GM15510 (cell line): ENCODE data around the gene LRP1B.

Source experiments
- POLR2A ChIP-seq: IDR thresholded peaks from 3 replicates; pipeline ENCODE4 v1.6.1; 2011; ENCODE audit warnings: borderline replicate concordance; ENCODE audit not compliant: insufficient read length; ENCODE audit errors: extremely low read depth

LRP1B gene

DNA sequence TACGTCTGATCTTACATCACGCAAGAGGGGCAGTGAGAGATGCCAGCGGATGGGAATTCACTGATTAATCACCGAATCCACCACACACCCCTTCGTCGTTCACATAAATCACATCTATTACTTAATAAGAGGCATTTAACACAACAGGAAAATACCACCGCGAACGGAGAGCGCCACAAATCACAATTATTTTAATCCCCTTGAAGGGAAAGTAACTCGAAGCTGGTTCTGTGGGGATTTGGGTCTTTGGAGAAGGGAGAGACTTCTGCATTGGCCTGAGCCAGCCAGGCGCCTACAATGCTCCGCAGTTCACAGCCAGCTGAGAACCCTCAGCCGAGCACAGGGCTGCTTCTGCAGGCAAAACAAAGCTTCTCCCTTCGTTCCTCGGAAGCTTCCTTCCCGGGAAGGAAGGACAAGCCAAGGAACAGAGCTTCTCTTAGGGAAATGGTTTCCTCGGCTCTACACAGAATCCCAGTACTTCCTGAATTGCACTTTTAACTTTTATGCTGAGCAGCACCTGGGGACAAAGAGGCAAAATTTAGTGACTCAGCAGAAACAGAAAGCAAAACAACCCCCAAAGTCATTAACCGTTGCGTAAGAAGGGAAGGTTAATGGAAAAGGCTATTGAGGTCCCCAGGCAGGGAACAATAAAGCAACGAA, at the start of gene LRP1B:
LRP1B (minus strand) TSS at position 7 of the 660 bp plus-strand sequence. CDS start 287 bp downstream, outside the sequence.
- no peak for TF ChIP-seq POLR2A

DNA sequence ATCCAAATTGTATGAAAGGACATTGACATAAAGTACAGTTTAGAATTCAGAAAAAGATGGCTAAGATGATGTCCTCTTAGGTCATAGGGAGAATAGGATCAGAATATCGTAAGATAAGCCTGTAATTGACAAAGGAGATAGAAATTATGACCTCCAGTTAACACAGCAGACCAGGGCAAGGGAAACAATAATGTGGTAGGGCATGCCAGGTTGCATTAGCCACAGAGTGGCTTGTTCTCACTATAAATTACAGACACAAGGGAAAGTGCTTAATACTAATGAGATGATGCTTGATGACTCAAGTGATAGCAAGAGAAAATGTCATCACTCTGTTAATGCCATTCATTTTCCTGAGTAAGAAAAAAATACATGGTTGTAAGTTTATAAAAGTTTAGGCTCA, 48.9 kb upstream of the LRP1B start:
- no peak for TF ChIP-seq POLR2A

DNA sequence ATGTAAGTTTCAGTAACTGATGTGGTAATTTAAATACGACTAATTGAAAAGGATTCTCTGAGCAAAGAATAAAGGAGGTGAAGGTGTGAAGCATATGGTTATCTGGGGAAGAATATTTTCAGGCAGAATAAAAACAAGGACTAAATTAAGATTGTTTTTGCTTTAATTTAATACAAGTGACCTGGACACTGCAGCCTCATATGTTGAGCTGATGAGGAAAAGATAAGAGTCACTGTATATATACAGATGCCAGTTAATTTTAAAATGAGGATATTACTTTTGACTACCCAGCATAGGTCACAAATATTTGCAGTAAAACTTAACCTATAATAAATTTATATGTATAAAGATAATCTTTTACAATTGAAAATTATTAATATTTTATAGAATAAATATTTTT, 47.8 kb upstream of the LRP1B start:
- no peak for TF ChIP-seq POLR2A

DNA sequence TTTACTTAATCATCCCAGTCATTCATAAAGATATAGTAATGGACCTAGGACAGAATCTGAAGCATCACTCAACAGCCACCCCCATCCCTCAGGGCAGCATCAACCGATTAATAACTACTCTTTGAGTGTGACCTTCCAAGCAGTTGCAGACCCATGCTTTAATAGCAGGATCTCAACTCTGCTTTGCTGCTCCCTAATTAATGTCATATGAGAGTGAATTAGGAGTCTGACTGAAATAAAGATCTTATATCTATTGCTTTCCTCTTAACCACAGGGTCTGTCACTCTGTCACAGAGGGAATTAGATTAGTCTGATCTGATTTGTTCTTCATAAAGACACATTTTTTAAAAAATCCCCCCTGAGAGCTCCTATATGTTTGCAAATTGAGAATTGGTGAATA, 46.1 kb upstream of the LRP1B start:
- TF ChIP-seq POLR2A: no peak

DNA sequence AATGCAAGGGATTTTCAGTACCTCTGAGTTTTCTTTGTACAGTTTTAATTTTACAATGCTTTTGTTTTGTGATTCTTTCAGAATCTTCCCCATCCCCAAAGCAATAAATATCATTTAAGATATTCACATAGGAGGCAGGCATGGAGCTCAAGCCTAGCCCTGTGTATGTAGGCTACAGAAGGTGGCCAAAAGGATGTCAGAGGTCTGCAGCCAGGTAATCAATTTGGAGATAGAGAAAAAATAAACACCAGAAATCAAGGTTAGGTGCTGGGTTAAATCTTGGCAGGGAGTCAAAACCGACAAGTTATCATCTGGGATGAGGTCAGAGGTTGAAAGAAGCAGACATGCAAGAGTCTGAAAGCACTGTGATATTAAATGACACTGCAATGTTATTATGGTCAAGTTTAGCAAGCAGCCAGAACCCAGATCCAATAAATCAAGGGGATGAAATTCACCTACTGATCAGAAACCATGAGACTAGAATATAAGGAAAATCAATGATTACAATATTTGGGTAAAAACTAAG, 45.1 kb upstream of the LRP1B start:
- TF ChIP-seq POLR2A: no peak

DNA sequence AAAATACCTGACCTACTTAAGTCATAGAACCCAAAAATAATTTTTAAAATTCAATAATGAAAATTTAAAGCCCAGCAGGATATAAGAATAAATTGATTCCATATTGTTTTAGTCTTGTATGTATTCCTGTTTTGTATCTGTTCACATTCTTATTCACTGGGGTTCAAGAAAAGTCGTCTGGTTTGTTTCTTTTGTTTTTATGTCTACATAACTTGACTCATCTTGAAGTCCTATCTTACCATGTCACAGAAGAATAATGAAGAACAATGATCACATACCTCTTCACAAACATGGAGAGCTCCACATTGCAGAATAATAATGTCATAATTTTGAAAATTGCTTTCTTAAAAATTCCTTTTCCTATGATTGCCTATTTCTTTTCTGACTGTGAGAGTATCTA, 43.4 kb upstream of the LRP1B start:
- no peak for TF ChIP-seq POLR2A

DNA sequence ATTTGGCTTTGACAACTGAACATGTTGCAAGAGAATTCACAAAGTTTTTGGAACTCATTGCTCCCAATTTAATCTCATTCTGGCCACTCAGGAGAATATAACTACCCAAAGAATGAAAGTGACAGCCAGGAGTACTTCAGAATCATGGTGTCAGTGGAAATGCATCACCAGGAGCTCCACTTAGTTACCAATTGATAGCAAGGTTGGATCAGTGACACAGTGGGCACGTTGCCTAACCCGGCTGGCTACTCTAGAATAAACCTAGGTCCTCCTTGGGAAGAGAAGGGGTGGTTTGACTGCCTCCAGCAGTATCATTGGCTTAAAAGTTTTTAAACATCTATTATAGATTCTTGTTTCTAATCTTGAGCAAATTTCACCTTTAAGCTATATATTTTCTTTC, 40.0 kb upstream of the LRP1B start:
- TF ChIP-seq POLR2A: no peak

DNA sequence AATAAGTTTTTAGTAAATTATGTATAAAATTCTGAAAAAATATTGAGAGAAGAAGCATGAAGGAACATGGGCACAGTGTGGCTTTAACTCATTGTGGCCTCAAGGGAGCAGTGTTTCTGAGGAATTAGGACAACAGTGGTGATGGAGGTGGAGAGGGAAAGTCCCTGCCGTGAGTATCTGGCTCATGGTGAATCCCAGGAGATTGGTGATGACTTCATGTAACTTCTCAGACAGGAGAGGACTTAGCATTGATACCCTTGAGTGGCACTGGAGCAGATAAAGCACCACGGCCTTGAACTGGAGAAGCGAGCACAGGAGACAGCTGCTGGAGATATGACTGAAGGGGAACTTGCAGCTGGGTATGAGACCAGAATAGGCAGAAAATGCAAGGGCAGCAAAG, 35.0 kb upstream of the LRP1B start:
- TF ChIP-seq POLR2A: no peak

DNA sequence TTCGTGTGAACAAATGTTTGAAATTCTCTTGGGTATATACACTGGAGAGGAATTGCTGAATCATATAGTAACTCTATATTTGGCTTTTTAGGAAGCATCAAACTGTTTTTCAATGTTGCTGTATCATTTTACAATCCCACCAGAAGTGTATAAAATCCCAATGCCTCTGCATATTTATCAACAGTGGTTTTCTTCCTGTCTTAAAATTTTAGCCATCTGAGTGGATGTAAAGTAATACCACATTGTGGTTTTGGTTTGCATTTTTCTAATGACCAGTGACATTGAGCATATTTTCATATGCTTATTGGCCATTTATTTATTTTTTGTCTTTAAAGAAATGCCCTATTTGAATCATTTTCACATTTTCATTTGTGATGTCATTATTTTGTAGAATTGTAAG, 22.8 kb upstream of the LRP1B start:
- TF ChIP-seq POLR2A: no peak

DNA sequence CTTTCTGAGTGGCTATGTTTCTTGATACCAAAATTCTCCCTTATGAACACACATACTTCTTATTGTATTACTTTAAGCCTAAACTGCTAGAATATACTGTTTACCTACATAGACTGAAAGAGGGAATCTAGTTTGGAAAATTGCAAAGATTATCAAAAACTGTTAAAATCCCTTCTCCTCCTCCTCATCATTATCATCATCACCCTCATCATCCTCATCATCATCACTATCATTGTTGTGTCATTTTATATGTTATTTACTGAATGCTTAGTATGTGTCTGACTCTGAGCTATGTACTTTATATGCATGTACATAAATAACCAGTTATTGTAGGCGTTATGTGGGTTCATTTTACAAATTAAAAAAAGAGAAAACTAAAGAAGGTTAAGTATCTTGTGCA, 19.6 kb upstream of the LRP1B start:
- TF ChIP-seq POLR2A: no peak

DNA sequence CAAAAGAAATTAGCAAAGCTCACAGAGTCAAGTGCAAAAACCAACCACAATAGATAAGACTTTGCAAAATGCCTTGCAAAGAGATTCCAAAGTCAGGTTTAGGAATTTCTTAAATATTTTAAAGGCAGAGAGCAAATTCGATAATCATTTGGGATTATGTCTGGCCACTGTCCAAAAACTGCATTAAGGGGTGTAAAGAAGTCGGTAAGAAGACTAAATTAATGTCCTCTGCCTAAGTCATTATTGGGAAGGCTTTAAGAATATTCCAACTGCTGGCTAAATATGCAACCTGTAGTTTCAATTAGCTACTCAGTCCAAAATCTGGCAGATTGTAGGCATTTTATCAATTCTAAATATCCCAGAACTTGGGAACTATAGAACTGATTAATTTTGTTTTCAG, 13.7 kb upstream of the LRP1B start:
- TF ChIP-seq POLR2A: no peak

DNA sequence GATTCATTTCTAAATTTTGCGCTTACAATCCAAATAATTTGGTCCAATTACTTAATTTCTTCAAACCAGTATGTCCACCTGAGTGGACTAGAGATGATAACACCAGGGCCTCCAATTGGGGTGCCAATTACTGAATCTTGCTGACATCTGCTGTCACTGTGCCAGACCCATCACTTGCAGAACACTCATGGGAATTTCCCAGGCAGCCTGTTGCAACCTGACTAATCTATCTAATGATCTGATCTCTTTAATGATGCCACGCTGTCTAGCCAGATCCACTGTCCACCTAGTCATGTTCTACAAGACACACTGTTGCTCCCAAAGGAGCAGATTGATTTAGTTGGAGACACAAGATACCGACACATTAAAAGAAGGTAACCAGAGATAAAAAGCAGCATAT, 11.8 kb upstream of the LRP1B start:
- no peak for TF ChIP-seq POLR2A

DNA sequence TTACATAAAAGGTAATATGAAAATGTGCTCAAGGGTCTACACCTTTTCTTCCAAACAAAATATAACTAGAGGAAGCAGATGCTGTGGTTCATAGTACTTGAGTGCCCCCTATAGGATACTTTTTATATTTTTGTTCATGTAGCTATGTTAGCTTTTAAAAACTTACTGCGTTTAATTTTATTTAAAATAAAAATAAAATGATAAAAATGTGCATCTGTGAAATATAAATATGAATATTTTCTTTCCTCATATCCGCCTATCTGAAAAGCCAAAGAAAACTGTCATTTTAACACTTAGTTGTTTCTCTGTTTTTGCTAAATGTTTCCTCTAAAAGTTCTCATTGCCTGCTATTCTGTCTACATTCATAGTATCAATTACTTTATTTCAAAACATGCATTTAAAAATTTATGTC, 9.6 kb upstream of the LRP1B start:
- no peak for TF ChIP-seq POLR2A

DNA sequence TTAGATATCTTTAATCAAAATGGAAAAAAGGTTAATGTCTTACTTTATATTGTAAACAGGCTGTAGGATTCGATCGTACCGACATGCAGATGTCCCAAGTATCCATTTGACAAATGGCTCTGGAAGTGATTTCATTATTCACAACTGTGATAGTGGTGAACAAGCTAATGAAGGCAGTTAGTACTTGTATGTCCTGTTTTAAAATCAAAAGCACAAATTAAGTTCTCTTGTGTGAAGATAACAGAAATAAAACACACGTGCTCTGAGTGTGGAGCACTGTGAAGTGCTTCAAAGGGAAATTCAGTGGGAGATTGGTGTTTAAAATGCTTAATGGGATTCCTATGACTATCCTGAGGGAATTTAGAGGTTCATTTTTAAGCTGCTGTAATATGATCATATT, 8.6 kb upstream of the LRP1B start:
- no peak for TF ChIP-seq POLR2A

DNA sequence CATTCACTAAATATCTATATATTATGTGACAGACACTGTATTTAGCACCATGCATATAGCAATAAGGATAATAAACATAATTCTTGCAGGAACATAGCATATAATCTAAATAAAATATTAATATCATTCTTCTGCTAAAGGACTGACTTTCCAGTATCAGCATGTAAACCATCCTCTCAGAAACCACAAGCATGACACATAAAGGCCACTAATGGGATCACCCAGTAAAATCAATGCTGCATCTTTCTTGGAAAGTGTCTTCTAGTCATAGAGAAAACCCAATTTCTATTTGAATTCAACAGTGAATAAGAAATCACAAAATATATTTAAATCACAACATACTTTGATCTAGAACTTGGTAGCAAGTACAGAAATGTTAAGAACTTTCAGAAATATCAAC, 5.8 kb upstream of the LRP1B start:
- TF ChIP-seq POLR2A: no peak

DNA sequence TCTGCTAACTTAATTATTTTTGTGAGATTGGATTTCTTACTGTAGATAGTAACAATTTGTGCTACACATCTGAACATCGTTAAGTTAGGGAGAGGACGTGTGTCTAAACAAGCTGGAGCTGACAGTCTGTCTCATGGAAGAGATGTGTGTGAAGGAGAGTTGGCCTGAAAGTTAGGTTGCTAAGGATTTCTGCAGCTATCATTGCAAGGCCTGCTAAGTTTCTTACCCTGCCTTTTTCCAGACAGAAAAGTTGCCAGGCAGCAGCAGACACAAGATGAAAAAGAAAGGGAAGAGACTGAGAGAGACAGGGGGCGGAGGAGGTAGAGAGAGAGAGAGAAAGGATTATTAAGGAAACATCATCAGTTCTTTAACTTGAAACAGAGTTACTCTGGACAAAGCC, 4.1 kb upstream of the LRP1B start:
- no peak for TF ChIP-seq POLR2A
